Measurements from ENCODE around the gene DHRS11. TPM values are rescaled to one million over a fixed set of nuclear protein-coding genes. Genes with fewer than 3 reads are reported as not detected.
"Not testable (repeated sequence)": the region's sequence is repeated elsewhere in the genome, so short reads cannot be mapped to it uniquely, and the experiment has no call there.

DHRS11 gene
- total RNA-seq, 1 donor from 2014 or later = 14.8 TPM

DNA sequence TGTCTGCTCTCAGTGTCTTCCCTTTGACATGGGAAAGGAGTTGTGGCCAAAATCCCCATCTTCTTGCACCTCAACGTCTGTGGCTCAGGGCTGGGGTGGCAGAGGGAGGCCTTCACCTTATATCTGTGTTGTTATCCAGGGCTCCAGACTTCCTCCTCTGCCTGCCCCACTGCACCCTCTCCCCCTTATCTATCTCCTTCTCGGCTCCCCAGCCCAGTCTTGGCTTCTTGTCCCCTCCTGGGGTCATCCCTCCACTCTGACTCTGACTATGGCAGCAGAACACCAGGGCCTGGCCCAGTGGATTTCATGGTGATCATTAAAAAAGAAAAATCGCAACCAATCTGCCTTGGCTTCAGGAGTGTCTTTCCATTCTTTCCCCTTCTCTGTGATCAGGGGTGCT lies 8.8 kb downstream of the DHRS11 start:
- peak overlapping the region; percentile 95 for H3K4me3 ChIP-seq (ENCODE audit: low read depth, low read length)
- no peak for DNase-seq (ENCODE audit: low read depth)
- TF ChIP-seq, protein P1, sequence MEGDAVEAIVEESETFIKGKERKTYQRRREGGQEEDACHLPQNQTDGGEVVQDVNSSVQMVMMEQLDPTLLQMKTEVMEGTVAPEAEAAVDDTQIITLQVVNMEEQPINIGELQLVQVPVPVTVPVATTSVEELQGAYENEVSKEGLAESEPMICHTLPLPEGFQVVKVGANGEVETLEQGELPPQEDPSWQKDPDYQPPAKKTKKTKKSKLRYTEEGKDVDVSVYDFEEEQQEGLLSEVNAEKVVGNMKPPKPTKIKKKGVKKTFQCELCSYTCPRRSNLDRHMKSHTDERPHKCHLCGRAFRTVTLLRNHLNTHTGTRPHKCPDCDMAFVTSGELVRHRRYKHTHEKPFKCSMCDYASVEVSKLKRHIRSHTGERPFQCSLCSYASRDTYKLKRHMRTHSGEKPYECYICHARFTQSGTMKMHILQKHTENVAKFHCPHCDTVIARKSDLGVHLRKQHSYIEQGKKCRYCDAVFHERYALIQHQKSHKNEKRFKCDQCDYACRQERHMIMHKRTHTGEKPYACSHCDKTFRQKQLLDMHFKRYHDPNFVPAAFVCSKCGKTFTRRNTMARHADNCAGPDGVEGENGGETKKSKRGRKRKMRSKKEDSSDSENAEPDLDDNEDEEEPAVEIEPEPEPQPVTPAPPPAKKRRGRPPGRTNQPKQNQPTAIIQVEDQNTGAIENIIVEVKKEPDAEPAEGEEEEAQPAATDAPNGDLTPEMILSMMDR (conservative IDR thresholded peaks at IDR 0.05; ENCODE audit: low read depth, low read length) = no peak

GRCh38 chr17:36600936-36601302 lies 9.2 kb downstream of the DHRS11 start:
- TF ChIP-seq, protein P1 (conservative IDR thresholded peaks at IDR 0.05; ENCODE audit: low read depth, low read length) = no peak
- peak overlapping the region; percentile 95 for H3K4me3 ChIP-seq (ENCODE audit: low read depth, low read length)
- no peak for DNase-seq (ENCODE audit: low read depth)

GRCh38 chr17:36601303-36602029 lies 9.8 kb downstream of the DHRS11 start, which contains the start of gene MRM1:
Gene MRM1, plus strand, starts transcription at chr17:36601583. Its CDS starts 228 bp downstream, at chr17:36601811.
- DNase-seq (ENCODE audit: low read depth) = no peak
- H3K4me3 ChIP-seq (ENCODE audit: low read depth, low read length) = peak within 1 kb of the TSS; percentile 95
- TF ChIP-seq, protein P1 (conservative IDR thresholded peaks at IDR 0.05; ENCODE audit: low read depth, low read length) = peak; percentile 22

GRCh38 chr17:36602030-36602748 lies 10.5 kb downstream of the DHRS11 start:
- no peak for DNase-seq (ENCODE audit: low read depth)
- TF ChIP-seq, protein P1 (conservative IDR thresholded peaks at IDR 0.05; ENCODE audit: low read depth, low read length) = no peak

DNA sequence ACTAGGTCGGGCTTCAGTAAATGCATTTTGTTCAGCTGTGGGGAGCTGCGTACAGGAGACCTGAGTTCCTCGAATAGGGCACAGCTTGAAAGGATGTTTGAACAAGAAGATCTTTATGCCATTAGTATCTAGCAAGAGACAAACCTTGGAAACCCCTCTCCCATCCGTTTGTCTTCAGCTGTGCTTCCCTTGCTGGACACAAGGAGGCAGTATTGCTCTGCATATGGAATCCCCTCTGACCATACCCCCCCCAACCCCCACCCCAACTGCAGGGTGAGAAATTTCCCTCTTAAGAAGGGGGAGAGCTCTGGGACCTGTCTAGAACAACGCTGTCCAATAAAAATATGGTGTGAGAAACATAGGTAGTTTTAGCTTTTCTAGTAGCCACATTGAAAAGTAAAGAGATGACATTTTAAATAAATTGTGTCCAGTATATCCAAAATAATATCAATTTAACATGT lies 11.3 kb downstream of the DHRS11 start:
- no peak for DNase-seq (ENCODE audit: low read depth)

More at GRCh38 chr17:36602030-36602748, 10.5 kb downstream of the DHRS11 start:
- H3K4me3 ChIP-seq (ENCODE audit: low read depth, low read length) = peak overlapping the region; percentile 95

DNA sequence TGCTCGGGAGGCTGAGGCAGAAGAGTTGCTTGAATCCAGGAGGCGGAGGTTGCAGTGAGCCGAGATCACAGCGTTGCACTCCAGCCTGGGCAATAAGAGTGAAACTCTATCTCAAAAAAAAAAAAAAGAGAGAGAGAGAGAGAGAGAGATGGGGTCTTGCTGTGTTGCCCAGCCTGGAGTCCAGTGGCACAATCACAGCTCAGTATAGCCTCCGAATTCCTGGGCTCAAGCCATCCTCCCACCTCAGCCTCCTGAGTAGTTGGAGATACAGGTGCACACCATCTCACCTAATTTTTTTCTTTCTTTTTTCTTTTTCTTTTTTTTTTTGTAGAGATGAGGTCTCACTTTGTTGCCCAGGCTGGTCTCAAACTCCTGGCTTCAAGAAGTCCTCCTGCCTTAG lies 13.3 kb downstream of the DHRS11 start:
- H3K4me3 ChIP-seq (ENCODE audit: low read depth, low read length); DNase-seq (ENCODE audit: low read depth): not testable (repeated sequence)

More for the DNA sequence above, 11.3 kb downstream of the DHRS11 start:
- H3K4me3 ChIP-seq (ENCODE audit: low read depth, low read length) = peak overlapping the region; percentile 95
- TF ChIP-seq, protein P1 (conservative IDR thresholded peaks at IDR 0.05; ENCODE audit: low read depth, low read length) = peak; percentile 80

DNA sequence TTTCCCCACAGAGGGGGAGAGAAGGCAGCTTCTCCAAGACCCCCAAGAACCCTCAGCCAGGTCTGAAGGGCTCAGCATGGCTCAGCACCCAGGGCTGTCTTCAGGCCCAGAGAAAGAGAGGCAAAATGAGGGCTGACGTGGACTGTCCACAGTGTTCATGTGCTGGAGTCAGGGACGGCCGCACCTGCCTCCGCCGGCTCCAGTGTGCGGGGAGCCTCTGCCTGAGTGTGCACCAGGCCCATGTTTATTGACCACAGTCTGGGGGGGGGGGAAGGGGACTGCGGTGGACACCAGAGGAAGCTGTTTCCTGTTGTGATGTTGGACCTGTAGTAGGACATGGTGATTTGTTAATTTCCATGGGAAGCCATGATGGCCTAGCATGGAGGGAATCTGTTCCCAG lies 16.6 kb downstream of the DHRS11 start:
- DNase-seq (ENCODE audit: low read depth) = no peak
- TF ChIP-seq, protein P1 (conservative IDR thresholded peaks at IDR 0.05; ENCODE audit: low read depth, low read length) = no peak
- H3K4me3 ChIP-seq (ENCODE audit: low read depth, low read length) = no peak overlapping the region

All from epithelial cell of proximal tubule (primary cell).